ENCODE data around the gene FSD2.

DNA sequence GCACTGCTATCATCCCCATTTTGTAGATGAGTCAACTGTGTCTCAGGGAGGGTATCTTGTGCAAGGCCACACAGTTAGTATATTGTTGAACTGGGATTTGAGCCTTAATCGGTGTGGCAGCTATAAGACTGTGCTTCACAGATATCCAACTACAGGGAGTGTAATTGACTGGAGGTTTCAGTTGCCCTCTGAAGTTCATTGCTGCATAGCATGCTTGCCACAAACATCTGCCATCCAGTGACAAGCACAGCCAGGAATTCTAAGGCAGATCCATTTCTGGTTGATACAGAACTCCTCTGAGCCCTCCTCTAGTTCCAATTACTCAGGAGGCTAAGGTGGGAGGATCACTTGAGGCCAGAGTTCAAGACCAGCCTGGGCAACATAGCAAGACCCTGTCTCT is 16.4 kb downstream of the FSD2 start:
- TF ChIP-seq, protein P1, sequence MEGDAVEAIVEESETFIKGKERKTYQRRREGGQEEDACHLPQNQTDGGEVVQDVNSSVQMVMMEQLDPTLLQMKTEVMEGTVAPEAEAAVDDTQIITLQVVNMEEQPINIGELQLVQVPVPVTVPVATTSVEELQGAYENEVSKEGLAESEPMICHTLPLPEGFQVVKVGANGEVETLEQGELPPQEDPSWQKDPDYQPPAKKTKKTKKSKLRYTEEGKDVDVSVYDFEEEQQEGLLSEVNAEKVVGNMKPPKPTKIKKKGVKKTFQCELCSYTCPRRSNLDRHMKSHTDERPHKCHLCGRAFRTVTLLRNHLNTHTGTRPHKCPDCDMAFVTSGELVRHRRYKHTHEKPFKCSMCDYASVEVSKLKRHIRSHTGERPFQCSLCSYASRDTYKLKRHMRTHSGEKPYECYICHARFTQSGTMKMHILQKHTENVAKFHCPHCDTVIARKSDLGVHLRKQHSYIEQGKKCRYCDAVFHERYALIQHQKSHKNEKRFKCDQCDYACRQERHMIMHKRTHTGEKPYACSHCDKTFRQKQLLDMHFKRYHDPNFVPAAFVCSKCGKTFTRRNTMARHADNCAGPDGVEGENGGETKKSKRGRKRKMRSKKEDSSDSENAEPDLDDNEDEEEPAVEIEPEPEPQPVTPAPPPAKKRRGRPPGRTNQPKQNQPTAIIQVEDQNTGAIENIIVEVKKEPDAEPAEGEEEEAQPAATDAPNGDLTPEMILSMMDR (conservative IDR thresholded peaks at IDR 0.05; ENCODE audit: low read depth, low read length): no peak
- TF ChIP-seq, protein P2, sequence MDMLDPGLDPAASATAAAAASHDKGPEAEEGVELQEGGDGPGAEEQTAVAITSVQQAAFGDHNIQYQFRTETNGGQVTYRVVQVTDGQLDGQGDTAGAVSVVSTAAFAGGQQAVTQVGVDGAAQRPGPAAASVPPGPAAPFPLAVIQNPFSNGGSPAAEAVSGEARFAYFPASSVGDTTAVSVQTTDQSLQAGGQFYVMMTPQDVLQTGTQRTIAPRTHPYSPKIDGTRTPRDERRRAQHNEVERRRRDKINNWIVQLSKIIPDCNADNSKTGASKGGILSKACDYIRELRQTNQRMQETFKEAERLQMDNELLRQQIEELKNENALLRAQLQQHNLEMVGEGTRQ (IDR thresholded peaks at IDR 0.05; ENCODE audit: low read depth, low read length): no peak
- TF ChIP-seq POLR2A (IDR thresholded peaks at IDR 0.05; ENCODE audit: low read depth, low read length): no peak
- no peak for TF ChIP-seq MAZ (IDR thresholded peaks at IDR 0.05; ENCODE audit: borderline replicate concordance, low read depth, low read length)
- TF ChIP-seq NFE2L2 (IDR thresholded peaks at IDR 0.05; ENCODE audit: low read depth, low read length): no peak

All from IMR-90 (cell line).